Mesendoderm (in vitro differentiated cells): Measurements from ENCODE around the gene TECPR2.

Source experiments
- DNase-seq: peaks from one replicate; pipeline ENCODE4 v3.0.0; 2013
- H2AK5ac ChIP-seq: 2 replicates; pipeline ENCODE4 v1.6.1; 2013; ENCODE audit warnings: low read length, inconsistent platforms
- H2BK120ac ChIP-seq: 2 replicates; pipeline ENCODE4 v1.6.1; 2013; ENCODE audit warnings: low read depth, mild to moderate bottlenecking, low read length, moderate library complexity, mixed read lengths
- H2BK15ac ChIP-seq: replicated peaks from 2 replicates; pipeline ENCODE4 v1.6.1; 2013; ENCODE audit warnings: low read depth, mild to moderate bottlenecking, moderate library complexity
- H2BK5ac ChIP-seq: 2 replicates; pipeline ENCODE4 v1.6.1; 2013; ENCODE audit warnings: low read length, inconsistent platforms
- H3K18ac ChIP-seq: 2 replicates; pipeline ENCODE4 v1.6.1; 2013; ENCODE audit warnings: mild to moderate bottlenecking, low read length, mixed read lengths
- H3K23ac ChIP-seq: one replicate; pipeline ENCODE4 v1.6.1; 2013; ENCODE audit warnings: low read length
- H3K27ac ChIP-seq: 2 replicates; pipeline ENCODE4 v1.5.1; 2013; ENCODE audit warnings: low read depth, mild to moderate bottlenecking, inconsistent platforms, low read length, moderate library complexity
- H3K27me3 ChIP-seq: 2 replicates; pipeline ENCODE4 v1.6.1; 2013; ENCODE audit warnings: low read length, control low read depth, mild to moderate bottlenecking, inconsistent platforms; ENCODE audit not compliant: insufficient read depth, poor library complexity
- H3K36me3 ChIP-seq: 2 replicates; pipeline ENCODE4 v1.6.1; 2013; ENCODE audit warnings: low read length, inconsistent platforms; ENCODE audit not compliant: control insufficient read depth, insufficient read depth
- H3K4ac ChIP-seq: one replicate; pipeline ENCODE4 v1.6.1; 2013; ENCODE audit warnings: low read depth, mild to moderate bottlenecking, low read length, moderate library complexity
- H3K4me1 ChIP-seq: 2 replicates; pipeline ENCODE4 v1.6.1; 2013; ENCODE audit warnings: low read depth, low read length, inconsistent platforms; ENCODE audit not compliant: control insufficient read depth
- H3K4me2 ChIP-seq: 2 replicates; pipeline ENCODE4 v1.6.1; 2013; ENCODE audit warnings: low read length
- H3K4me3 ChIP-seq: 2 replicates; pipeline ENCODE4 v1.5.1; 2013; ENCODE audit warnings: mild to moderate bottlenecking, low read length
- H3K56ac ChIP-seq: one replicate; pipeline ENCODE4 v1.6.1; 2013; ENCODE audit warnings: low read length
- H3K79me1 ChIP-seq: 2 replicates; pipeline ENCODE4 v1.6.1; 2013; ENCODE audit warnings: low read length, inconsistent platforms
- H3K79me2 ChIP-seq: 2 replicates; pipeline ENCODE4 v1.6.1; 2013; ENCODE audit warnings: mild to moderate bottlenecking, low read length; ENCODE audit not compliant: control insufficient read depth, insufficient read depth
- H3K9ac ChIP-seq: 2 replicates; pipeline ENCODE4 v1.6.1; 2013; ENCODE audit warnings: low read length, inconsistent platforms
- H4K5ac ChIP-seq: one replicate; pipeline ENCODE4 v1.6.1; 2013; ENCODE audit warnings: low read length
- H4K8ac ChIP-seq: one replicate; pipeline ENCODE4 v1.6.1; 2013; ENCODE audit warnings: low read depth, mild to moderate bottlenecking, control low read depth, low read length, moderate library complexity
- WGBS: extraction: QIAGEN DNeasy Blood & Tissue Kit; methylation state at CpG from one replicate; pipeline ENCODE4 v1.1.7; 2013; ENCODE audit warnings: low lambda C conversion rate, missing lambda C conversion rate; ENCODE audit not compliant: insufficient coverage; ENCODE audit errors: extremely low coverage; 5-methylcytosine and 5-hydroxymethylcytosine counted together

TECPR2 gene

GRCh38 chr14:102417646-102418045 is 54.9 kb downstream of the TECPR2 start:
- Histone ChIP-seq H3K79me2 (no peaks in the 10 kb centered on the region), H2BK15ac (no peak overlapping the region), H4K8ac (no peak overlapping the region), H3K4me3 (no peak overlapping the region), H3K79me1 (no peaks in the 10 kb centered on the region), H3K36me3 (no peaks in the 10 kb centered on the region), H3K27me3 (no peaks in the 10 kb centered on the region), H2AK5ac (no peak overlapping the region), H3K18ac (no peak overlapping the region), H3K23ac (no peak overlapping the region), H3K4ac (no peak overlapping the region), H3K4me2 (no peak overlapping the region), H3K4me1 (no peaks in the 10 kb centered on the region), H3K56ac (no peak overlapping the region), H4K5ac (no peak overlapping the region), H2BK120ac (no peak overlapping the region), H2BK5ac (no peak overlapping the region), H3K9ac (no peak overlapping the region), H3K27ac (no peak overlapping the region)
- no peak for DNase-seq
- no CpG with 5 or more reads among the region's 12 CpGs for WGBS

- H2AK5ac ChIP-seq, result no peak overlapping the region
- H3K27ac ChIP-seq, result no peak overlapping the region
- no peak overlapping the region for H4K5ac ChIP-seq
- H3K56ac ChIP-seq, result no peak overlapping the region
- H3K9ac ChIP-seq, result no peak overlapping the region
- no peak overlapping the region for H4K8ac ChIP-seq
- H3K4me1 ChIP-seq, result no peaks in the 10 kb centered on the region
- no peak overlapping the region for H2BK120ac ChIP-seq
- no peak for DNase-seq
- no peak overlapping the region for H3K4me2 ChIP-seq
- H2BK5ac ChIP-seq, result no peak overlapping the region
- no peak overlapping the region for H3K4ac ChIP-seq
- H3K18ac ChIP-seq, result no peak overlapping the region
- no CpG with 5 or more reads among the region's 14 CpGs for WGBS
- no peak overlapping the region for H3K4me3 ChIP-seq
- no peaks in the 10 kb centered on the region for H3K27me3 ChIP-seq
- no peaks in the 10 kb centered on the region for H3K36me3 ChIP-seq
- no peaks in the 10 kb centered on the region for H3K79me2 ChIP-seq
- H3K23ac ChIP-seq, result no peak overlapping the region
- no peak overlapping the region for H2BK15ac ChIP-seq
- H3K79me1 ChIP-seq, result no peaks in the 10 kb centered on the region
These were observed 55.6 kb downstream of the TECPR2 start for GRCh38 chr14:102418169-102418852.

GRCh38 chr14:102418853-102419240 is 56.1 kb downstream of the TECPR2 start:
- Histone ChIP-seq H3K4me2 (no peak overlapping the region), H3K36me3 (no peaks in the 10 kb centered on the region), H3K18ac (no peak overlapping the region), H3K27me3 (no peaks in the 10 kb centered on the region), H3K9ac (no peak overlapping the region), H3K79me2 (no peaks in the 10 kb centered on the region), H3K79me1 (no peaks in the 10 kb centered on the region), H3K56ac (no peak overlapping the region), H4K8ac (no peak overlapping the region), H2BK15ac (no peak overlapping the region), H3K4me3 (no peak overlapping the region), H2AK5ac (no peak overlapping the region), H3K4ac (no peak overlapping the region), H4K5ac (no peak overlapping the region), H3K27ac (no peak overlapping the region), H3K4me1 (no peaks in the 10 kb centered on the region), H3K23ac (no peak overlapping the region), H2BK5ac (no peak overlapping the region), H2BK120ac (no peak overlapping the region)
- no CpG with 5 or more reads among the region's 14 CpGs for WGBS
- DNase-seq, result no peak

- Histone ChIP-seq H2BK120ac (no peak overlapping the region), H3K18ac (no peak overlapping the region), H3K36me3 (no peaks in the 10 kb centered on the region), H3K79me2 (no peaks in the 10 kb centered on the region), H4K5ac (no peak overlapping the region), H3K79me1 (no peaks in the 10 kb centered on the region), H4K8ac (no peak overlapping the region), H3K27me3 (no peaks in the 10 kb centered on the region), H3K4me1 (no peaks in the 10 kb centered on the region), H3K56ac (no peak overlapping the region), H3K27ac (no peak overlapping the region), H2BK15ac (no peak overlapping the region), H3K4me3 (no peak overlapping the region), H3K9ac (no peak overlapping the region), H3K4ac (no peak overlapping the region), H2BK5ac (no peak overlapping the region), H3K4me2 (no peak overlapping the region), H3K23ac (no peak overlapping the region), H2AK5ac (no peak overlapping the region)
- no CpG with 5 or more reads among the region's 11 CpGs for WGBS
- no peak for DNase-seq
These were observed 56.5 kb downstream of the TECPR2 start for GRCh38 chr14:102419276-102419675.

GRCh38 chr14:102419716-102420115 is 57.0 kb downstream of the TECPR2 start:
- Histone ChIP-seq H3K27ac (no peak overlapping the region), H2AK5ac (no peak overlapping the region), H3K4me3 (no peak overlapping the region), H3K56ac (no peak overlapping the region), H4K8ac (no peak overlapping the region), H3K36me3 (no peaks in the 10 kb centered on the region), H3K4me1 (no peaks in the 10 kb centered on the region), H4K5ac (no peak overlapping the region), H3K9ac (no peak overlapping the region), H3K4ac (no peak overlapping the region), H2BK5ac (no peak overlapping the region), H2BK15ac (no peak overlapping the region), H3K23ac (no peak overlapping the region), H3K18ac (no peak overlapping the region), H3K79me1 (no peaks in the 10 kb centered on the region), H3K27me3 (no peaks in the 10 kb centered on the region), H3K4me2 (no peak overlapping the region), H2BK120ac (no peak overlapping the region), H3K79me2 (no peaks in the 10 kb centered on the region)
- no peak for DNase-seq
- WGBS, result no CpG with 5 or more reads among the region's 8 CpGs

GRCh38 chr14:102421411-102422057 is 58.8 kb downstream of the TECPR2 start:
- no peak overlapping the region for H3K9ac ChIP-seq
- H2BK120ac ChIP-seq, result no peak overlapping the region
- H2AK5ac ChIP-seq, result no peak overlapping the region
- no peak overlapping the region for H4K8ac ChIP-seq
- no CpG with 5 or more reads among the region's 10 CpGs for WGBS
- H2BK5ac ChIP-seq, result no peak overlapping the region
- no peak overlapping the region for H2BK15ac ChIP-seq
- no peak for DNase-seq
- H3K18ac ChIP-seq, result no peak overlapping the region
- no peak overlapping the region for H3K27ac ChIP-seq
- H3K36me3 ChIP-seq, result no peaks in the 10 kb centered on the region
- H3K4ac ChIP-seq, result no peak overlapping the region
- H3K4me3 ChIP-seq, result no peak overlapping the region
- H4K5ac ChIP-seq, result no peak overlapping the region
- no peak overlapping the region for H3K4me2 ChIP-seq
- no peaks in the 10 kb centered on the region for H3K4me1 ChIP-seq
- H3K56ac ChIP-seq, result no peak overlapping the region
- H3K23ac ChIP-seq, result no peak overlapping the region
- H3K79me1 ChIP-seq, result no peaks in the 10 kb centered on the region
- H3K27me3 ChIP-seq, result no peaks in the 10 kb centered on the region
- H3K79me2 ChIP-seq, result no peaks in the 10 kb centered on the region
